ENCODE results near the gene DAD1.

Gene DAD1

GRCh38 chr14:22561661-22562579, 27.1 kb downstream of the DAD1 start:
- no peak overlapping the region for H3K4me3 ChIP-seq
- peak overlapping the region in 1 of 2 donors; percentile 49 for H3K27ac ChIP-seq
- TF ChIP-seq, protein P1, sequence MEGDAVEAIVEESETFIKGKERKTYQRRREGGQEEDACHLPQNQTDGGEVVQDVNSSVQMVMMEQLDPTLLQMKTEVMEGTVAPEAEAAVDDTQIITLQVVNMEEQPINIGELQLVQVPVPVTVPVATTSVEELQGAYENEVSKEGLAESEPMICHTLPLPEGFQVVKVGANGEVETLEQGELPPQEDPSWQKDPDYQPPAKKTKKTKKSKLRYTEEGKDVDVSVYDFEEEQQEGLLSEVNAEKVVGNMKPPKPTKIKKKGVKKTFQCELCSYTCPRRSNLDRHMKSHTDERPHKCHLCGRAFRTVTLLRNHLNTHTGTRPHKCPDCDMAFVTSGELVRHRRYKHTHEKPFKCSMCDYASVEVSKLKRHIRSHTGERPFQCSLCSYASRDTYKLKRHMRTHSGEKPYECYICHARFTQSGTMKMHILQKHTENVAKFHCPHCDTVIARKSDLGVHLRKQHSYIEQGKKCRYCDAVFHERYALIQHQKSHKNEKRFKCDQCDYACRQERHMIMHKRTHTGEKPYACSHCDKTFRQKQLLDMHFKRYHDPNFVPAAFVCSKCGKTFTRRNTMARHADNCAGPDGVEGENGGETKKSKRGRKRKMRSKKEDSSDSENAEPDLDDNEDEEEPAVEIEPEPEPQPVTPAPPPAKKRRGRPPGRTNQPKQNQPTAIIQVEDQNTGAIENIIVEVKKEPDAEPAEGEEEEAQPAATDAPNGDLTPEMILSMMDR (IDR thresholded peaks at IDR 0.05) = no peak
- no peak for DNase-seq (ENCODE audit: low spot score)

DNA sequence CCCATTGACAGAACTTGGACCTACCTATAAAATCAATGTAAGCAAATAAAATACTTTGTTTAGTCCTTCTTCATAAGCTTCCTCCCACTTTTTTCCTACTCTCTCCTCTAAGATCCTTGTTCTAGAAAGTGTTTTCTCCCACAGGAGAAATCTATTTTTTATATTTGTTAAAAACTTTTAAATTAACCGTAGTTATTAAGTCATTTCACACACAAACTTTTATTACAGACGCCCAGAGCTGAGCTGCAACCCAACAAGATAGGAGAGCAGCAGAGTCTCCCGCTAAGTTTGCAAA, 27.7 kb downstream of the DAD1 start:
- DNase-seq (ENCODE audit: low spot score) = no peak
- TF ChIP-seq, protein P1 (IDR thresholded peaks at IDR 0.05) = no peak
- Histone ChIP-seq H3K27ac (no peak overlapping the region), H3K4me3 (no peak overlapping the region)

GRCh38 chr14:22560662-22561365, 28.2 kb downstream of the DAD1 start:
- H3K4me3 ChIP-seq = no peak overlapping the region
- TF ChIP-seq, protein P1 (IDR thresholded peaks at IDR 0.05) = no peak
- no peak for DNase-seq (ENCODE audit: low spot score)
- H3K27ac ChIP-seq = peak overlapping the region in 1 of 2 donors; percentile 10

DNA sequence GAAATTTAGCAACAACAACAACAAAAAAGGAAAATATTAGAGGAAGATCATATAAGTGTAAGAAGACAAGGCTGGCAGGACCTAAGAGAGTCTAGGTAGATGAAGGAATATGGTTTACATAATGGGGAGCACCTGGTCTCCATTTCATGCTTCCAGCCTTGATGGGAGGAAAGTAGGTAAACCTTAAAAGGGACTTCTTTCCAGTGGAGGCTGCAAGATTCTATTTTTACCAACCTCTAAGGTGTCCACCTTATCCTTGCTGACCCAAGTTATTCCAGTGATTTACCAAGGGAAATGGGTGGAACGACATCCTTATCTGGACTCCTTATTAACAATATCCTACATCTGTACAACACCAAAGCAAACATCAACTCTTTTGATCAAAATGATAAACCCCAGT, 30.0 kb downstream of the DAD1 start:
- Histone ChIP-seq H3K27ac (peak overlapping the region in 1 of 2 donors; percentile 24), H3K4me3 (no peak overlapping the region)
- TF ChIP-seq, protein P1 (IDR thresholded peaks at IDR 0.05) = no peak
- DNase-seq (ENCODE audit: low spot score) = no peak

- no peak for DNase-seq (ENCODE audit: low spot score)
- Histone ChIP-seq H3K4me3 (no peak overlapping the region), H3K27ac (peak overlapping the region in 1 of 2 donors; percentile 15)
- TF ChIP-seq, protein P1 (IDR thresholded peaks at IDR 0.05) = no peak
Measured at GRCh38 chr14:22558221-22558913, 30.7 kb downstream of the DAD1 start.

GRCh38 chr14:22557846-22558220, 31.2 kb downstream of the DAD1 start:
- Histone ChIP-seq H3K4me3 (no peak overlapping the region), H3K27ac (peak overlapping the region in 1 of 2 donors; percentile 15)
- TF ChIP-seq, protein P1 (IDR thresholded peaks at IDR 0.05) = no peak
- DNase-seq (ENCODE audit: low spot score) = no peak

Measured in coronary artery (tissue), 2 donors.